ENCODE measurements around the gene VIL1.

The VIL1 gene

DNA sequence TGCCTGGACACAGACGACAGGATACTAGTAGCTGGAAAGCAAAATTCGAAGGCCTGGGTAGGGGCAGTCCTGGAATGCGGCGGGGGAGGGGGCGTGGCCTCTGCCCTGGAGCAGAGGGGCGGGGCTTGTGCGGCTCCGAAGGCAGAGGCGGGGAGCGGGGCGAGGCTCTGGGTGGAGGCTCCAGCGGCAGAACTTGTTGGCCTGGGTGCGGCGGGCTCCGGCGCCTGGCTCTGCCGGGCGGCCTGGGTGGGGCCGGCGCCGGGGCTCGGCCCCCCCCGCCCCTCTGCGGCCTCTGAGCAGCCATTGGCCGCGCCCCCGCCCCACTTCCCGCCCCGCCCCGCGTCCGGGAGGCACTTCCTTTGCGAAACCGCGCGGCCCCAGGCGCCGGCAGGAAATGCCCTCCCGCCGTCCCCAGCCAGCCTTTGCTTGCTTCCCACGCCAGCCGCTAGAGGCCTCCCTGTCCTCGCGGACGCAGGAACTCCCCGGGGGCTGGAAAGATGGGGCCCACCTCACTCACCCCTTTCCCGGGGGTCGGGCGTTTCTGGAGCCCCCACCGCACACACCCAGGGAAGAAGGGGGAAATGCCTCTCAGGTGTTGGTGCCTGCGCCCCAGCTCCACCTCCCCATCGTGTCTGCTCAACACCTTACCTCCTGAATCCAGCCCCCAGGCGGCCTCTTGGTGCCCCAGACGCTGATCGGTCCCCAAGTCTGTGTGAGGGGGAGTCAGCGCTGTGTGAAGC is 12.5 kb upstream of the VIL1 start:
- CTCF ChIA-PET = no interaction called here
- DNase-seq (ENCODE audit: extremely low spot score) = peak; percentile 94
- TF ChIP-seq FOXM1 (IDR thresholded peaks at IDR 0.05; ENCODE audit: borderline replicate concordance) (0 out of 2 replicates have a peak, but pooled peaks have one; percentile 37), TARDBP (IDR thresholded peaks at IDR 0.05) (no peak)
- POLR2A ChIA-PET = interaction anchor here (1.8 kb wide), 1 partner anchor 10 kb away, joined by 5 read pairs; no protein-coding TSS in a partner anchor

DNA sequence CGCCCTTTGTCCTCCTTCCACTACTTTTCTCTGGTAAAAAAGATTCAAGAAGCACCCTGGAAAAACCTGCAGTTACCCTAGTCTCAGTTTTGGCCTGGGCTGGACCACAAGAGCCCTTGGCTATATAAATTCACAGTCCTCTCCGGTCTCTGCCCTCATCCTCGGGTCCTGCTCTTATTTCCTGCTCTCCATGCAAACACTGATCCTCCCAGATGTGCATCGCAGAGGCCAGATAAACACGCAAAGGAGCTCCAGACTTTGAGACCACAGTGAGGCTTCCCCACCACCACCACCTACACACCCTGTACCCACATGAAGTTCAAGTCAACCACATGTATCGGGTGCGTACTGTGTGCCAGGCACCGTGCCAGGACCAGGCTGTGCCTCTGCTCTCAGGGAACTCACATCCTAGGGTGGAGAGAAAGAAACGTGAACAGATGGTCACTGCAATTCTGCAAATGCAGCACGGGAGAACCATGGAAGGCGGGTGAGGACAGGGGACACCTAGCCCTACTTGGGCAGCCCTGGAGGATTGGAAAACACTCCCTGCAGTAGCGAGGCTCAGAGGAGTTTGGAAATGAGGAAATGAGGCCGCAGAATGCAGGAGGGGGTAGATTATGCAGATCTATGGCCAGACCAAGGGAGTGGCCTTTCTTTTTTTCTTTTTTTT is 11.8 kb upstream of the VIL1 start:
- CTCF ChIA-PET = no interaction called here
- DNase-seq (ENCODE audit: extremely low spot score) = no peak
- TF ChIP-seq CTBP1 (IDR thresholded peaks at IDR 0.05; ENCODE audit: borderline replicate concordance) = no peak
- no peak for TF ChIP-seq ELF4 (IDR thresholded peaks at IDR 0.05)
- TF ChIP-seq HDGF (IDR thresholded peaks at IDR 0.05; ENCODE audit: borderline replicate concordance) = no peak
- TF ChIP-seq ARNT (IDR thresholded peaks at IDR 0.05) = no peak
- no peak for TF ChIP-seq TARDBP (IDR thresholded peaks at IDR 0.05)
- no peak for TF ChIP-seq FOXK2 (IDR thresholded peaks at IDR 0.05)
- no peak for TF ChIP-seq FOXM1 (IDR thresholded peaks at IDR 0.05; ENCODE audit: borderline replicate concordance)
- no peak for TF ChIP-seq LEF1 (IDR thresholded peaks at IDR 0.05; ENCODE audit: borderline replicate concordance)
- TF ChIP-seq, protein P1, sequence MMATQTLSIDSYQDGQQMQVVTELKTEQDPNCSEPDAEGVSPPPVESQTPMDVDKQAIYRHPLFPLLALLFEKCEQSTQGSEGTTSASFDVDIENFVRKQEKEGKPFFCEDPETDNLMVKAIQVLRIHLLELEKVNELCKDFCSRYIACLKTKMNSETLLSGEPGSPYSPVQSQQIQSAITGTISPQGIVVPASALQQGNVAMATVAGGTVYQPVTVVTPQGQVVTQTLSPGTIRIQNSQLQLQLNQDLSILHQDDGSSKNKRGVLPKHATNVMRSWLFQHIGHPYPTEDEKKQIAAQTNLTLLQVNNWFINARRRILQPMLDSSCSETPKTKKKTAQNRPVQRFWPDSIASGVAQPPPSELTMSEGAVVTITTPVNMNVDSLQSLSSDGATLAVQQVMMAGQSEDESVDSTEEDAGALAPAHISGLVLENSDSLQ (IDR thresholded peaks at IDR 0.05) = no peak
- TF ChIP-seq BHLHE40 (IDR thresholded peaks at IDR 0.05; ENCODE audit: borderline replicate concordance) = no peak
- no peak for TF ChIP-seq ZNF384 (IDR thresholded peaks at IDR 0.05)
- TF ChIP-seq NFRKB (IDR thresholded peaks at IDR 0.05) = no peak
- TF ChIP-seq SUZ12 (IDR thresholded peaks at IDR 0.05) = no peak
- no peak for TF ChIP-seq FOXA1 (IDR thresholded peaks at IDR 0.05)
- POLR2A ChIA-PET = no interaction called here

DNA sequence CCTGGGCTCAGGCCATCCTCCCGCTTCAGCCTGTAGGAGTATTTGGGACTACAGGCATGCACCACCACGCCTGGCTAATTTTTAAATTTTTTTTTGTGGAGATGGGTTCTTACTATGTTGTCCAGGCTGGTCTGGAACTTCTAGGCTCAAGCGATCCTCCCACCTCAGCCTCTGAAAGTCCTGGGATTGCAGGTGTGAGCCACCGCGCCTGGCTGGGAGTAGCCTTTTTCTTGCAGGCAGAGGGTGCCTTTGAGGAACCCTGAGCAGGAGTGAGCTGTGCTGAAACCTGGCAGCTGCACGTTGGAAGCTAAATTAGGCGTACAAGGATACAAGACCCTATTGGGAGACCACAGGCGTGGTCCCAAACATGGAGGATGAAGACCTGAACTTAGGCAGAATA is 11.2 kb upstream of the VIL1 start:
- ChIA-PET POLR2A (no interaction called here), CTCF (no interaction called here)
- TF ChIP-seq SUZ12 (IDR thresholded peaks at IDR 0.05) (no peak), SP1 (IDR thresholded peaks at IDR 0.05) (no peak), HDGF (IDR thresholded peaks at IDR 0.05; ENCODE audit: borderline replicate concordance) (no peak), LEF1 (IDR thresholded peaks at IDR 0.05; ENCODE audit: borderline replicate concordance) (no peak), TARDBP (IDR thresholded peaks at IDR 0.05) (no peak), FOXM1 (IDR thresholded peaks at IDR 0.05; ENCODE audit: borderline replicate concordance) (no peak), L3MBTL2 (conservative IDR thresholded peaks at IDR 0.05) (no peak), BHLHE40 (IDR thresholded peaks at IDR 0.05; ENCODE audit: borderline replicate concordance) (no peak), NFRKB (IDR thresholded peaks at IDR 0.05) (no peak), ZNF384 (IDR thresholded peaks at IDR 0.05) (no peak), CTBP1 (IDR thresholded peaks at IDR 0.05; ENCODE audit: borderline replicate concordance) (no peak), FOXK2 (IDR thresholded peaks at IDR 0.05) (no peak), FOXA1 (IDR thresholded peaks at IDR 0.05) (no peak), ELF4 (IDR thresholded peaks at IDR 0.05) (no peak), ARNT (IDR thresholded peaks at IDR 0.05) (no peak)
- TF ChIP-seq, protein P1 (IDR thresholded peaks at IDR 0.05) = no peak
- DNase-seq (ENCODE audit: extremely low spot score) = no peak

DNA sequence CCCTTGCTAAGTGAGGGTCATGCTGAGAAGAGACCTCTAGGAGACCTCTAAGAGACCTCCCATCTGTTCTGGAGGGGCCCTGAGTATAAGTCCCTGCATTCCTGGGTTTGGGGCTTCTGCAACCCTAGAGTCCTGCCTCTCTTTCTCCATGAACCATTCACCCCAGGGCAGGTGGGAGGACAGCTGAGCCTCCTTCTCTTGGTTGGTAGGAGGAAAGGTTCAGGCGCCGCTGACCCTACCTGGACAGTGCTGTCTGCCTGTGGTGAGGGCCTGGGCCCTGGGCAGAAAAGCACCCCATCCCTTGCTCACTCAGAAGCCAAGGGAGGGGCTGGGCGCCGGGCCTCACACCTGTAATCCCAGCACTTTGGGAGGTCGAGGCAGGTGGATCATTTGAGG is 604 bp upstream of the VIL1 start:
- CTCF ChIA-PET = interaction anchor here (1.0 kb wide), 1 partner anchor 22 kb away, joined by 3 read pairs; no protein-coding TSS in a partner anchor
- POLR2A ChIA-PET = no interaction called here
- no peak for TF ChIP-seq FOXA1 (IDR thresholded peaks at IDR 0.05)
- no peak for TF ChIP-seq CTBP1 (IDR thresholded peaks at IDR 0.05; ENCODE audit: borderline replicate concordance)
- TF ChIP-seq BHLHE40 (IDR thresholded peaks at IDR 0.05; ENCODE audit: borderline replicate concordance) = no peak
- no peak for TF ChIP-seq TARDBP (IDR thresholded peaks at IDR 0.05)
- TF ChIP-seq L3MBTL2 (conservative IDR thresholded peaks at IDR 0.05) = no peak
- no peak for TF ChIP-seq HDGF (IDR thresholded peaks at IDR 0.05; ENCODE audit: borderline replicate concordance)
- no peak for TF ChIP-seq SUZ12 (IDR thresholded peaks at IDR 0.05)
- TF ChIP-seq FOXK2 (IDR thresholded peaks at IDR 0.05) = no peak
- TF ChIP-seq SP1 (IDR thresholded peaks at IDR 0.05) = no peak
- no peak for TF ChIP-seq ARNT (IDR thresholded peaks at IDR 0.05)
- no peak for TF ChIP-seq ELF4 (IDR thresholded peaks at IDR 0.05)
- TF ChIP-seq, protein P1 (IDR thresholded peaks at IDR 0.05) = no peak
- no peak for TF ChIP-seq NFRKB (IDR thresholded peaks at IDR 0.05)
- no peak for TF ChIP-seq ZNF384 (IDR thresholded peaks at IDR 0.05)
- no peak for TF ChIP-seq FOXM1 (IDR thresholded peaks at IDR 0.05; ENCODE audit: borderline replicate concordance)
- TF ChIP-seq LEF1 (IDR thresholded peaks at IDR 0.05; ENCODE audit: borderline replicate concordance) = no peak
- DNase-seq (ENCODE audit: extremely low spot score) = no peak

DNA sequence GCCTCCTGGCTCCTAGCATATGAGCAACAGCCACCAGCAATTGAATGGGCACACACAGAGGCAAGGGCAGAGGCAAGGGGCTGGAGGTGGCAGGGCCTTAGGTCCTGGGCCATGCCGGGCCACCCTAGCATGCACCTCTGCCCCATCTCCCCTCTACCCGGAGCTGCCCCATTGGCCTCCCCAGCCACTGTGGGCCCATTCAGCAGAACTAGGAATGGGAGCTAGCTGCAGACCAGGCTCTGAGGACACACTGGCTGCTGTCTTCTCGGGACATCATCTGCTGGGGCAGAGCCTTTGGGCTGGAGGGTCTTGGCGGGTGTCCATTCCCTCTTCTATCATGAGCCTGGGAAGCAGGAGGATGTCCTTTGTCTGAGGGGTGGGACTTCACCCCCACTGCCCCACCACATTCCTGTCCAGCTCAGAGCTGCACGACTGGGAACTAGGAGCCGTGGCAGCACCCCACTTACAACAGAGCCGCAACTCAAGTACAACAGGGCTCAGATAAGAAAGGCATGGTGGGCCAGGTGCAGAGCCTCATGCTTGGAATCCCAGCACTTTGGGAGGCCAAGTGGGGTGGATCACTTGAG is 800 bp downstream of the VIL1 start:
- ChIA-PET CTCF (interaction anchor here (1.0 kb wide), 1 partner anchor 24 kb away, joined by 3 read pairs; no protein-coding TSS in a partner anchor), POLR2A (no interaction called here)
- DNase-seq (ENCODE audit: extremely low spot score) = no peak
- TF ChIP-seq LEF1 (IDR thresholded peaks at IDR 0.05; ENCODE audit: borderline replicate concordance) (no peak), BHLHE40 (IDR thresholded peaks at IDR 0.05; ENCODE audit: borderline replicate concordance) (no peak), SP1 (IDR thresholded peaks at IDR 0.05) (no peak)

Measured in HEK293T (cell line).